DOHH2 (cell line): ENCODE measurements around the gene OSBPL1A.

Source experiments
- CTCF ChIP-seq: fragments of 200-600 bp; sonication (generic); IDR thresholded peaks from one replicate; pipeline ENCODE4 v1.5.1; 2014; ENCODE audit warnings: antibody characterized with exemption, mild to moderate bottlenecking, low read depth, low read length; ENCODE audit not compliant: poor library complexity, severe bottlenecking
- EZH2phosphoT487 ChIP-seq: fragments of 200-600 bp; sonication (generic); IDR thresholded peaks from 2 replicates; pipeline ENCODE4 v1.6.1; 2017; ENCODE audit warnings: borderline replicate concordance, mild to moderate bottlenecking, antibody characterized with exemption, low read length, moderate library complexity, mixed read lengths

DNA sequence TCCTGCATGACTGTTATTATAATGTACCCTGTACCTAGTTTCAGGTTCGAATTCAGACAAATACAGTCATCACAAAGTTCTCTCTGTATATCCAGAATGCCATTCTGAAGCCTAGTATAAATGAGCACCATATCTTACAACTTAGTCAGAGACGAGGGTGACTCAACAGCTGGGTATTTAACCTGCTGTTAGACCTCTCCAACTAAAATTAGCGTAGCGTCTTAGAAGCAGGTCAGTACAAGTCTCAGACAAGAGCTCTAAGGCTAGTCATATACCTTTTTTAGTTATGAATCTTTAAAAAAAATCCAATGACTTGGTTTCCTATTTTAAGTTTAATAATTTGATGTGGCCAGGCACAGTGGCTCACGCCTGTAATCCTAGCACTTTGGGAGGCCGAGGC, 184.7 kb downstream of the OSBPL1A start:
- TF ChIP-seq CTCF (no peak), EZH2phosphoT487 (no peak)
